ENCODE results near the gene ZNF521.

ZNF521 gene

DNA sequence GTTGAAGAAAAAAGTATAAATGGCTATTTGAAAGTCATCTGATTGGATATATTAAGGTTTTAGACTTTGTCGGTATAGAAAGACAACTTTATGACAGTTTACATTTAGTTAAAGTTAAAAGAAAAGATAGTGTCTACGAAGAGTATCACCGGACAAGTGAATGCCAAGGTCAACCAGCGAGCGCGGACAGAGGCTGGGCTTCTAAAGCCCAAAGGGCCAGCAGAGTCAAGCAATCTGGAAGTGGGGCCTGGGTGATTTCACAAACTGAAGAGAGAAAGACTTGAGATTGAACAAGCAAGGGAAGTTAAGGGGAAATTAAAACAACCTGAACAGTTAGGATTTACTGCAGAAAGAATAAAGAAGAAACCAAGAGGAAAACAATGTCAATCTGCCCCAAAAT lies 16.3 kb downstream of the ZNF521 start:
- DNase-seq (ENCODE audit: low read depth in 1 of 2, low spot score in 1 of 2), result no peak

GRCh38 chr18:25335062-25335461 lies 16.9 kb downstream of the ZNF521 start:
- DNase-seq (ENCODE audit: low read depth in 1 of 2, low spot score in 1 of 2), result no peak

DNA sequence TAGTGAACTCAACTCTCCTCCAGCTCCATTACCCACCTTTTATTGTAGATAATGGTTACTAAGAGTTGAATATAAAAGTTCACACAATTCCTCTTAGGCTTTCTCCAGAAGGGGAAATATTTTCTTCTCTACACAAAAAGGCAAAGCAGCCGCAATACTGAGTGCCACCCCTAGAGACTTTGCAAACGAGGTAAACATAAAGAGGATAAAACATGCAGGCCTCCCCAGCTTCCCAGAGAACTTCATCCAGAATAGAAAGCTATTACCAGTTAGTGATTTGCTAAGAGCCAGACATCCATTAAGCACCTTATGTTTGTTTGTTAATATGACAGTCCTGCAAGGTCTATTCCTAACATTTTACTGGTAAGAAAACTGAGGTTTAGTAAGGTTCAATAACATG lies 17.4 kb downstream of the ZNF521 start:
- no peak for DNase-seq (ENCODE audit: low read depth in 1 of 2, low spot score in 1 of 2)

DNA sequence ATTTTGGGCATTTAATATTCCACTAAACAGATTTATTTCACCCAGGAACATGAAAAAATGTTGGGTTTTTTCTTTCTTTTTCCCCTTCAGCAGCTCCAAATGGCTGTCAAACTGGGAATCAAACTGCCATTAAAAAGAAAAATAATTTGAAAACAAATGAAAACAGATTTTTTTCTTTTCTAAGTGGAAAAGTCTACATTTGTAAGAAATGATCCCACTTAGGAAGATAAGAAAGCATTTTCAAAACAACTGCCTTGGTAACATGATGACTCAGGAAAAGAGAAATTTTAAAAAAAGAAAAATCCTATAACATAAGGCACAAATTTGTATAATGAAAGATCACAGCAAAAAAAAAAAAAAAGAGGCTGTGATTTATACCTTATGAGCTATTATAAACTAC lies 20.0 kb downstream of the ZNF521 start:
- no peak for DNase-seq (ENCODE audit: low read depth in 1 of 2, low spot score in 1 of 2)

DNA sequence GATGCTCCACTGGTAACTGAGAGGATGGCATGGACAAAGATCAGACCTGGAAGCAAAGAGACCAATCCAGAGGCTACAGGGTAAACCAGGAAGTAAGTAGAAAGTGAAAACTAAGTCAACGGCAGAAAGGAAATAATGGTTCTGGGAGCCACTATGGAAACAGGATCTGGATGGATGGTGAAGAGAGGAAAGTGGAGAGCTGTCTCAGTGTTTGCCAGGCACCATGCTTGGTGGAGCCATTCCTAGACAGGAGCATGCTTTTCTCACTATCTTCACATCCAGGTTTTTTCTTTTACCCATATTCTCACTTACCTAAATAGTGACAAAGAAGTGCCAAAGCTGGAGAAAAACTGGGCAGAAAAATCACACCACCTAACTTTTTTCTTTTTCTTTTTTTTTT lies 22.2 kb downstream of the ZNF521 start:
- DNase-seq (ENCODE audit: low read depth in 1 of 2, low spot score in 1 of 2), result no peak

DNA sequence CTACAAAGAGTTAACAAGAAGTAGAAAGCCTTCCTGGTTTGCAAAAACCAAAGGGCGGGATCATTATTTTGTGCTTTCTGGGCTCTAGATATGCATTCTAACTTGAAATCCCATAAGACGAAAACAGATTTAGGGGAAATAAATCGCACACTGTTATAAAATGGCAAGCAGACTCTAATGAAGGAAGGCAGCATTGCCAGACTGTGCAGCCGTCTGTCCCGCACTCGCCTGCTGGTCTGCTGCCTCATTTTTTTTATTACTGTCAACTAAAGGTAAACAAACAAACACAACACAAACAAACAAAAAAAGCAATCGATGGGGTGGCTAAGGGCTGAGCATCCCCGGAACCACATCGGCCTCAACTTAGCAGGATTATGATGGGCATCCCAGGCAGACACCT lies 24.4 kb downstream of the ZNF521 start:
- no peak for DNase-seq (ENCODE audit: low read depth in 1 of 2, low spot score in 1 of 2)

GRCh38 chr18:25326361-25326952 lies 25.5 kb downstream of the ZNF521 start:
- no peak for DNase-seq (ENCODE audit: low read depth in 1 of 2, low spot score in 1 of 2)

- DNase-seq (ENCODE audit: low read depth in 1 of 2, low spot score in 1 of 2), result no peak
Observed at GRCh38 chr18:25322806-25323205, 29.2 kb downstream of the ZNF521 start.

GRCh38 chr18:25316381-25317018 lies 35.5 kb downstream of the ZNF521 start:
- DNase-seq (ENCODE audit: low read depth in 1 of 2, low spot score in 1 of 2), result no peak

DNA sequence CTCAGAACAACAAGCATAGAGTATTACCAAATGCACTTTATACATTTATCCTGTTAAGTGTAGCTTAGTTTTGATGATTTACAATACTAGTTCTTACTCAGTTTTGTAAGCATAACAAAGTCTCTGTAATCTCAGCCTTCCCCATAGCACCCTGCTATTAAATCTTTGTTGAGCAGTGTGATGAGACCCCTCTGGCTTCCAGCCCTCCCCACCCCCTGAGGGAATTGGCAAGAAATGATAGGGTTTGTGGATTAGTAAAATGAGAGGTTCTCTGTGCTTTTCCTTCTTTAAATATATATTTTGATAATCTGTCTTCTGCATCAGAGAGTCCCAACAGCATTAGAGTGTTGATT lies 37.2 kb downstream of the ZNF521 start:
- no peak for DNase-seq (ENCODE audit: low read depth in 1 of 2, low spot score in 1 of 2)

DNA sequence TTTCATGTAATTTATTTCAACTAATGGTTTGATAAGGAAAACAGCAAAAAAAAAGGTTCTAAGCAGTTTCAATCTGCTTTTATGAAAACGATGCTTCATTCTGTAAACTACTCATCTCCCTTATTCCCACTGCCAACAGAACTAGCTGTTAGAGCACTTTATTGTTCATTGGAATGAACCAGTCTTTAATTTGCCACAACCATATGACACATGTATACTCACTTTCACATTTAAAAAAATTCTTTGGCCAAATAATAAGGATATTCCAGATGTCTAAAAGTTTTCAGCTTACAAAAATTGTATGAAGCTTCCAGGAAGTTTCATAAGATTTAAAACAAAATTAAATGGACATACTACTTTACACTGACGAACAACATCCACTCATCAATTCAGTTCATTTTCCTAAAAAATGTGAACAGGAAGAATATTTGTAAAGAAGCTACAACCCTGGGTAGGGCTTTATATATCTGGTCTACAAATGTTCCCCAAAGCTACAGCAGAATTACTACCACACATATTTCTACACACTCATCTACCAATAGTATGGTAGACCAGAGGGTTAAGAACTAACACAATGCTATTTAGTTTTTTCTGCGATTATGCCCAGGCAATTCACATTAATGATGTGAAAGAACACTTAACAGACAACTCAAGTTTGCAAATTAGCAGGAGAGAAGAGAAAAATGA lies 37.7 kb downstream of the ZNF521 start:
- DNase-seq (ENCODE audit: low read depth in 1 of 2, low spot score in 1 of 2), result no peak

- DNase-seq (ENCODE audit: low read depth in 1 of 2, low spot score in 1 of 2), result no peak
Observed at GRCh38 chr18:25313268-25313667, 38.7 kb downstream of the ZNF521 start.

- DNase-seq (ENCODE audit: low read depth in 1 of 2, low spot score in 1 of 2), result no peak
Observed at GRCh38 chr18:25310045-25310444, 41.9 kb downstream of the ZNF521 start.

- no peak for DNase-seq (ENCODE audit: low read depth in 1 of 2, low spot score in 1 of 2)
Observed at GRCh38 chr18:25308381-25308780, 43.6 kb downstream of the ZNF521 start.

DNA sequence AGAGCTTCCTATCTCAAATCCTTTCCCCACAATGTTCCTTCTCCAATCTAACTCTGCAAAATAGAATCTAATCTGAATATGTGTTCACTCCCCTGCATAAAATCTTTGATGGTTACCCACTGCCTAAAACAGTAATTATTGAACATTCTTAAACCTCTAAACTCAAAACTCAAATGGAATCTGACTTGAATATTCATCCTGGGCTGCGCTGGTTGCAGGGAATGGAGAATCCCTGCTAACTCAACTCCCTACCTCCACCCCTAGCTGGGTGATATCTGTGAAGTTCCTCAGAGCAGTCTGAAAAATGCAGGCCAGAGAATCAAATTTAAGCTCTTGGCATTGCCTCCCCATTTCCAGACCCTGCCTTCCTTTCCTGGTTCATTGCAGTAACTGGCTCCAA lies 44.8 kb downstream of the ZNF521 start:
- DNase-seq (ENCODE audit: low read depth in 1 of 2, low spot score in 1 of 2), result no peak

- no peak for DNase-seq (ENCODE audit: low read depth in 1 of 2, low spot score in 1 of 2)
Observed at GRCh38 chr18:25306671-25307070, 45.3 kb downstream of the ZNF521 start.

- DNase-seq (ENCODE audit: low read depth in 1 of 2, low spot score in 1 of 2), result no peak
Observed at GRCh38 chr18:25305584-25305983, 46.4 kb downstream of the ZNF521 start.

DNA sequence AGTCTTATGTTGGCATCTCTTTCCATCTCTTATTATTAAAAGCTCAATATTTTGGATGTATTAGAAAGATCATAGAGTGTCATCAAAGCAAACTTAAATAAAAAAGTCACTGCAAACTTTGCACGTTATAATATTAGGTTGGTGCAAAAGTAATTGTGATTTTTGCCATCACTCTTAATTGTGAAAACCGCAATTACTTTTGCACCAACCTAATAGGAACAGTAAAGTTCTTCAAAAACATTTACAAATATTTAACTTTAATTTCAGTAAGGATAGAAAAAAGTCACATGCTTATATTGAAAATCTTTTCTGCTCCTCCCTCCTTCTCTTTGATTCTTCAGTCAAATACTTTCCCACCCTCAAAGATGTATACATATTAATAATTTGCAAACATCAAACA lies 51.5 kb downstream of the ZNF521 start:
- DNase-seq (ENCODE audit: low read depth in 1 of 2, low spot score in 1 of 2), result no peak

DNA sequence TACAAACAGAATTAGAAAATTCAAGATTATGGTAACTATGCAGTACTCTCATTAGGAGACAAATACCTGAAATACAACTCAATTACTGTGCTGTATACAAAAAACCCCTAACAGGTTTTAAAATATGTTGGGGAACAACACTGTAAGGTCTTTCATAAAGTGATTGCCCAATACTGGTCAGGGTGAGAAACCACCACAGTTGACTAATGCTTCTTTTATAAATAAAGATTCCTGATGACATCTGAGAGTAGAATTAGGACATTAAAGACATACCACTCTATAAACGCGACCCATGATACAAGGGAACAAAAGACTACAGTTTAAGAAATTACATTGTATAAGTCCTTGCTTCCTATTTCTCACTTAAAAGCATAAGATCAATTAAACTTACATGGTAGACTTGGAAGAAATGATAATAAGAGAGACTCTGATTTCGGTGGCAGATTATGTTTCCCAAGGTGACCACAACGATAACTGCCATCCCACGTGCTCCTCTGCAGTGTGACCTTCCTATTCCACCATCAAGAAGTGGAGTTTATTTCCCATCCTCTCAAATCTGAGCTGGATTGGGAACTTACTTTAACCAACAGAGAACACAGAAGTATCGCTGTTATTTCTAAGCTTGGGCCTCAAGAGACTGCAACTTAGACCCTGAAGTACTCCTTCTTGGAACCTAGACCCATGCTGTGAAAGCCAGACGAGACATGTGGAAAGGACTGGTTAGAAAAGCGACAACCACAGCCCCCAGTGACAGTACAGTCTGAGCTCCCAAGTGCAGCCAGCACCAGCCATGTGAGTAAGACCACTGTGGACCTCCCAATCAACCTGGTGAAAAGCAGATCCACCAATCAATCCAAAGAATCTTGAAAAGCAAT lies 52.3 kb downstream of the ZNF521 start:
- DNase-seq (ENCODE audit: low read depth in 1 of 2, low spot score in 1 of 2), result no peak

DNA sequence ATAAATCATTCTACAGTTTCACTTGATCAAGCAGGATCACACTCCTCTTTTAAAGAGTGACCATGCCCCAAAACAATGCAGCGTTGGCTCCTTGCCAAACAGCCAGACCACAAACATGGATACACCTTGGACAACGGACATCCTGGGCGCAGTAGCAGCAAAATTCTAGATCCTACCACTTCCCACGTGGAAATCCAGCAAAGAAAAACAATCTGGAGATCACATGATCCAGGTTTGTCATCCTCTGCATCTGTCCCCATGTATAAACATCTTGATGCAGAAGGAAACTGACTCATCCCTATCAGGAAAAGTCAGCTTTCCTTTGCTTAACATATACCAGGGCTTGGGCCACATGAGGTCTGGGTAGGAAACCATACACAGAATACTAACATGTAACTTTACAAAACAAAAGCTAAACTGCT lies 53.1 kb downstream of the ZNF521 start:
- DNase-seq (ENCODE audit: low read depth in 1 of 2, low spot score in 1 of 2), result no peak

DNA sequence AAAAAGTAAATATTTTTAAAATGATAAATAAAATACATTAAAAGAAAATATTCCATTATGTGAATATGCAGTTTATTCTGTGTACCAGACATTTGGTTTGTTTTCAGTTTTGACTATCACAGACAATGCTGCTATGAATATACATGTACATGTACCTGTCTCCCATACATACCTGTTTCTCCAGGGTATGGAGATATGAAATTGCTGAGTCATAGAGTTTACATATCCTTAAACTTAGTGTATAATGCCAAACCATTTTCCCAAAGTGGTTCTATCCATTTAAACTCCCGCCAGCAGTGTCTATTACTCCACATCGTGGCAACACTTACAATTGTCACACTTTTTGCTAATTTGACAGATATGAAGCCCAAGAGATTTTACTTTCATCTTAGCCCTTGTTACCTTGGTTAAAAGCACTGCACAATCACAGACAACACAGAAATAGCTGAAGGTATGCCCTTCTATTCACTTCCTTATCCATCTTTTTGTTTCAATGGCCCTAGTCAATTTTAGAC lies 56.3 kb downstream of the ZNF521 start:
- no peak for DNase-seq (ENCODE audit: low read depth in 1 of 2, low spot score in 1 of 2)

DNA sequence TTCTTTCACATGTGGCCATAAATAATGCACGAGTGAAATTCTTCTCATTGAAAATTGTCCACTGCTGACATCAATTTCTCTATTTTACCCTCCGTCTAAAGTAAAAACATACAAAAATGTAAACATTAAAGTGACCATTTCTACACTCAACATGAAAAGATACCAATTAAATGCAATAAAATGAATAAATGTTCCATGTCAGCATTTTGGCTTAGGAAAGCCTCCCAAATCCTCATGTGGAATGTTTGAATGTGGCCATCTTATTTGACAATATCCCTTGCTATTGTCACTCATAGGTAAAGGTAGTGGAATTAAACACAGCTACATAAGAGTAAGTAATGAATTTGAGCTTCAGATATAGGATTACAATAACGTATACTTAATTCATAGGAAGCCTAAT lies 60.8 kb downstream of the ZNF521 start:
- no peak for DNase-seq (ENCODE audit: low read depth in 1 of 2, low spot score in 1 of 2)

All from stimulated activated CD4-positive, alpha-beta T cell treated with anti-CD3 and anti-CD28 coated beads, Interleukin-15, amount 100 ng/mL, for 1 hour (primary cell).